Astrocyte (in vitro differentiated cells and primary cell): ENCODE data around the gene EPS15. TPM values are rescaled to one million over a fixed set of nuclear protein-coding genes. Genes with fewer than 3 reads are reported as not detected.

Experiments used
- DNase-seq: peaks from one replicate; pipeline ENCODE4 v3.0.0-alpha.2; 2010; ENCODE audit warnings: low read depth
- FAIRE-seq: peaks from 2 replicates; lab custom pipeline; 2011; peaks lifted over from hg19 to GRCh38; lab: Jason Lieb, UNC
- H2AFZ ChIP-seq: 2 replicates; pipeline ENCODE4 v1.6.0; 2012; ENCODE audit warnings: low read depth, low read length, inconsistent platforms
- H3K27ac ChIP-seq: 2 replicates; pipeline ENCODE4 v1.5.1; 2011; ENCODE audit warnings: low read depth, low read length, inconsistent platforms
- H3K27me3 ChIP-seq: 2 replicates; pipeline ENCODE4 v1.6.0; 2011; ENCODE audit warnings: low read length, inconsistent platforms; ENCODE audit not compliant: insufficient read depth
- H3K36me3 ChIP-seq: 2 replicates; pipeline ENCODE4 v1.5.1; 2011; ENCODE audit warnings: low read length, inconsistent platforms; ENCODE audit not compliant: insufficient read depth
- H3K4me1 ChIP-seq: 2 replicates; pipeline ENCODE4 v1.5.1; 2011; ENCODE audit warnings: low read length, inconsistent platforms; ENCODE audit not compliant: insufficient read depth
- H3K4me2 ChIP-seq: 2 replicates; pipeline ENCODE4 v1.6.0; 2012; ENCODE audit warnings: low read length, inconsistent platforms
- H3K4me3 ChIP-seq: 2 replicates; pipeline ENCODE4 v1.5.1; 2011; ENCODE audit warnings: low read depth, mild to moderate bottlenecking, low read length, inconsistent platforms; ENCODE audit not compliant: insufficient read depth
- H3K79me2 ChIP-seq: 2 replicates; pipeline ENCODE4 v1.6.0; 2012; ENCODE audit warnings: mild to moderate bottlenecking, low read length, inconsistent platforms; ENCODE audit not compliant: insufficient read depth
- H3K9ac ChIP-seq: 2 replicates; pipeline ENCODE4 v1.6.0; 2012; ENCODE audit warnings: mild to moderate bottlenecking, low read length, inconsistent platforms
- H3K9me3 ChIP-seq: 2 replicates; pipeline ENCODE4 v1.5.1; 2012; ENCODE audit warnings: low read depth, mild to moderate bottlenecking, low read length, inconsistent platforms; ENCODE audit not compliant: insufficient read depth
- H4K20me1 ChIP-seq: 2 replicates; pipeline ENCODE4 v1.6.0; 2012; ENCODE audit warnings: low read length, inconsistent platforms; ENCODE audit not compliant: insufficient read depth
- H3K27ac Mint-ChIP-seq: one replicate; pipeline ENCODE4 v1.8.0; 2021; ENCODE audit warnings: mild to moderate bottlenecking, mixed read lengths; ENCODE audit not compliant: unreplicated experiment
- H3K27me3 Mint-ChIP-seq: one replicate; pipeline ENCODE4 v1.8.0; 2021; ENCODE audit warnings: low read depth, mixed read lengths; ENCODE audit not compliant: unreplicated experiment
- H3K36me3 Mint-ChIP-seq: one replicate; pipeline ENCODE4 v1.8.0; 2021; ENCODE audit warnings: low read depth, mixed read lengths; ENCODE audit not compliant: unreplicated experiment
- H3K4me1 Mint-ChIP-seq: one replicate; pipeline ENCODE4 v1.8.0; 2021; ENCODE audit warnings: low read depth, mixed read lengths; ENCODE audit not compliant: unreplicated experiment
- H3K4me3 Mint-ChIP-seq: one replicate; pipeline ENCODE4 v1.8.0; 2021; ENCODE audit warnings: mild to moderate bottlenecking, moderate library complexity, mixed read lengths; ENCODE audit not compliant: unreplicated experiment
- H3K9me3 Mint-ChIP-seq: one replicate; pipeline ENCODE4 v1.8.0; 2021; ENCODE audit warnings: mild to moderate bottlenecking, mixed read lengths; ENCODE audit not compliant: unreplicated experiment
- CTCF ChIP-seq: IDR thresholded peaks from 2 replicates; pipeline ENCODE4 v1.5.1; 2011; ENCODE audit warnings: low read depth, mild to moderate bottlenecking, inconsistent platforms, low read length, moderate library complexity; ENCODE audit not compliant: insufficient read depth
- EZH2 ChIP-seq: IDR thresholded peaks from 2 replicates; pipeline ENCODE4 v1.6.1; 2012; ENCODE audit warnings: mild to moderate bottlenecking, low read length, inconsistent platforms; ENCODE audit not compliant: insufficient read depth
- total RNA-seq: library from RNA; stranded (reverse); gene quantifications from 2 replicates; pipeline ENCODE4 v1.2.1, GENCODE V29; 2021

The EPS15 gene
- total RNA-seq, 1 donor from 2014 or later = 70.6 TPM

- Histone ChIP-seq H3K4me3 (no peak overlapping the region), H3K9ac (no peak overlapping the region), H3K79me2 (no peaks in the 10 kb centered on the region), H3K4me2 (no peak overlapping the region), H3K4me1 (no peaks in the 10 kb centered on the region), H3K9me3 (no peaks in the 10 kb centered on the region), H3K27ac (no peak overlapping the region), H4K20me1 (peaks cover 5% of the 10 kb centered on the region), H3K27me3 (peaks cover 5% of the 10 kb centered on the region), H2AFZ (no peak overlapping the region), H3K36me3 (peaks cover 1% of the 10 kb centered on the region)
- Mint-ChIP-seq H3K4me3 (no peak overlapping the region), H3K4me1 (no peaks in the 10 kb centered on the region), H3K36me3 (peaks cover 3% of the 10 kb centered on the region), H3K9me3 (no peaks in the 10 kb centered on the region), H3K27ac (peak overlapping the region; percentile 41), H3K27me3 (peaks cover 10% of the 10 kb centered on the region)
- TF ChIP-seq EZH2 (no peak), CTCF (no peak)
- DNase-seq = no peak
- no peak for FAIRE-seq
These were observed 169.2 kb downstream of the EPS15 start for GRCh38 chr1:51349862-51350261.

DNA sequence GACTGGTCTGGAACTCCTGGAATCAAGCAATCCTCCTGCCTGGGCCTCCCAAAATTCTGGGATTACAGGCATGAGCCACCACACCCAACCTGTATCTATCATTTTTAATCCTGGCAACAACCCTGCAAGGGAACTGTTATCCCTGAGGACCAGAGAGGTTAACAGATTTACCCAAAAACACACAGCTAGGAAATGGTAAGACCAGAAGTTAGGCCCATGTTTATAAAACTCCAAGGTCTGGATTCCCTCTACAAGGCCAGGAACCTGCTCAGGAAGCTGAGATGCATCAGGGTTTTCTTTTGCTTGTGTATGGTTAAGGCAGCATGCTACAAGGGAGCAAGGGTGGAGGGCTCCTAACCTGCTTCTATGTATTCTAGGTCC lies 170.9 kb downstream of the EPS15 start:
- no peaks in the 10 kb centered on the region for H3K4me1 ChIP-seq
- no peak overlapping the region for H3K4me3 Mint-ChIP-seq
- H4K20me1 ChIP-seq = peaks cover 5% of the 10 kb centered on the region
- no peaks in the 10 kb centered on the region for H3K36me3 ChIP-seq
- H3K79me2 ChIP-seq = no peaks in the 10 kb centered on the region
- peaks cover 23% of the 10 kb centered on the region for H3K27me3 Mint-ChIP-seq
- H3K27ac ChIP-seq = no peak overlapping the region
- no peak overlapping the region for H3K9ac ChIP-seq
- no peak overlapping the region for H2AFZ ChIP-seq
- H3K9me3 Mint-ChIP-seq = peaks cover 3% of the 10 kb centered on the region
- no peak overlapping the region for H3K4me3 ChIP-seq
- FAIRE-seq (no peak), DNase-seq (no peak)
- H3K27me3 ChIP-seq = peaks cover 21% of the 10 kb centered on the region
- H3K27ac Mint-ChIP-seq = no peak overlapping the region
- H3K36me3 Mint-ChIP-seq = peaks cover 3% of the 10 kb centered on the region
- H3K4me2 ChIP-seq = no peak overlapping the region
- no peaks in the 10 kb centered on the region for H3K4me1 Mint-ChIP-seq
- TF ChIP-seq CTCF (no peak), EZH2 (no peak)
- H3K9me3 ChIP-seq = no peaks in the 10 kb centered on the region

DNA sequence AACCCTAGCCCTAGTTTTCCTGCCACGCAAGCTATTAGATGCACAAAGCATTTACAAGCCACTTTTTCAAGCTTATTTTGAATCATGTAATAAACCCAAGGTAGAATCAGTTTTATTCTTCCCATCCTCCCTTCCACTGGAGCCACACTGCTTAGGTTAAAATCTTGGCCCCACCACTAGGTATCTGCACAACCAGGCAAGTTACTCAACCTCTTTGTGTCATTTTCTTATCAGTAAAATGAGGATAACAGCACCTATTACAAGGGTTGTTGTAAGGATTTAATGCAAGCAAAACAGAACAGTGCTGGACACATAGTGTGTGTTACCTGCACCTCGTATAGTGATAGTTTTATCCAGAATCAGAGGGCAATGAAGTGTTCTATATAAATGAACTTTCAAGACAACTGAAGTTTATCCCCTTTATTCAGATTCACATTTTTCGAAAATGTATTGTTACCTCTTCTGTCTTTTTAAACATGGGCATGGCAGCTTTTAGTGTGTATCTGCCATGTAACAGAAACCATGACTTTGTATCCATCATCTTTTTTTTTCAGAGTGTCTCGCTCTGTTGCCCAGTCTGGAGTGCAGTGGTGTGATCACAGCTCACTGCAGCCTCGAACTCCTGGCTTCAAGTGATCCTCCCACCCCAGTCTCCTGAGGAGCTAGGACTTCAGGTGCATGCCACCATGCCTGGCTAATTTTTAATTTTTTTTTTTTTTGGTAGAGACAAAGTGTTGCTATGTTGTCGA lies 171.5 kb downstream of the EPS15 start:
- H3K4me1 ChIP-seq = no peaks in the 10 kb centered on the region
- Mint-ChIP-seq H3K36me3 (peaks cover 3% of the 10 kb centered on the region), H3K9me3 (peaks cover 3% of the 10 kb centered on the region), H3K4me1 (no peaks in the 10 kb centered on the region), H3K4me3 (no peak overlapping the region), H3K27ac (no peak overlapping the region), H3K27me3 (peaks cover 27% of the 10 kb centered on the region)
- no peak overlapping the region for H3K27ac ChIP-seq
- H3K9ac ChIP-seq = no peak overlapping the region
- no peaks in the 10 kb centered on the region for H3K9me3 ChIP-seq
- H4K20me1 ChIP-seq = peaks cover 5% of the 10 kb centered on the region
- TF ChIP-seq EZH2 (no peak), CTCF (no peak)
- H3K4me2 ChIP-seq = no peak overlapping the region
- H3K4me3 ChIP-seq = no peak overlapping the region
- H3K79me2 ChIP-seq = no peaks in the 10 kb centered on the region
- H3K36me3 ChIP-seq = no peaks in the 10 kb centered on the region
- no peak overlapping the region for H2AFZ ChIP-seq
- DNase-seq = no peak
- no peak for FAIRE-seq
- H3K27me3 ChIP-seq = peaks cover 26% of the 10 kb centered on the region
